ENCODE measurements around the gene ZNF750.

ZNF750 gene

DNA sequence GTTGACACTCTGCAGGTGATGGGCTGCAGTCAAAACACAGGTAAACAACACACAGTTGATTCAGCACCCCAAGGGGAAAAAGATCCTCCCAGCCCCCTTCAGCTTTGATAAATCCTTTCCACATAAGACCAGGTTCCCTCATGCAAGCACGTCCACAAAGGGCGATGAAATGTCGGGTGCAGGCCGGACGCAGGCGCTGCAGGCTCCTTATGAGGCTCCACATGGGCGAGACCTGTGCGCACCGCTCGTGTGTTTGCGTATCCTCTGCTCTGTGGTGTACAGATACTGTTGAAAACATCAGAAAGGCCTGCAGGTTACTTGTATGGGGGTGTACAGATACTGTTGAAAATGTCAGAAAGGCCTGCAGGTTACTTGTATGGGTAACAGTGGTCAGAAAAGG, 14.4 kb upstream of the ZNF750 start:
- no peak for TF ChIP-seq Cebpa-rat (IDR thresholded peaks at IDR 0.05)
- Histone ChIP-seq H3K4me2 (no peak overlapping the region), H3K4me1 (peaks cover 21 to 29% (median 27%) of the 10 kb centered on the region in 10 experiments), H3K4me3 (no peak overlapping the region), H4K20me1 (peaks cover 0 to 38% (median 0%) of the 10 kb centered on the region in 11 experiments; a peak in 5 of 22 replicates), H3K36me3 (peaks cover 0 to 30% (median 18%) of the 10 kb centered on the region in 11 experiments; a peak in 13 of 22 replicates), H3K27ac (no peak overlapping the region), H3K9me3 (replicated peaks in 1 of 11) (peaks cover 0 to 11% (median 0%) of the 10 kb centered on the region in 11 experiments; a peak in 6 of 22 replicates), H3K27me3 (no peaks in the 10 kb centered on the region), H3K9ac (no peak overlapping the region)

DNA sequence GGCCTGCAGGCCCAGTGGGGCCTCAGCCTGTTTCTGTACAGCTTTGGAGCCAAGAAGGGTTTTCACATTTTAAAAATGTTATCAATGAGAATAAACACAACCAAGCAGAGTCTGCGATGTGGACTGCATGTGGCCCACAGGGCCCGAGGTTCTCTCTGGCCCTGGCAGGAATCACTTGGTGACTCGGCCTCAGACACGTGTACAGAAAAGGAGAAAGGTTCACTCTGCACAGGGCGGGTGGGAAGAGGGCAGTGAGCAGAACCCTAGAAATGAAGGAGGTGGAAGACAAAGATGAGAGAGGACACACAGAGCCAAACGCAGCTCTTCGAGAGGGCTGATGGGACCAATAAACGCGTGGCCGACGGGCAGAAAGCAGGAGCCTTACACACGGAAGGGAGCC, 11.6 kb upstream of the ZNF750 start:
- peaks cover 0 to 31% (median 17%) of the 10 kb centered on the region in 11 experiments; a peak in 14 of 22 replicates for H3K36me3 ChIP-seq
- no peak overlapping the region for H3K4me3 ChIP-seq
- no peak for TF ChIP-seq Cebpa-rat (IDR thresholded peaks at IDR 0.05)
- no peak overlapping the region for H3K27ac ChIP-seq
- H4K20me1 ChIP-seq: peaks cover 0 to 50% (median 0%) of the 10 kb centered on the region in 11 experiments; a peak in 5 of 22 replicates
- H3K27me3 ChIP-seq: no peaks in the 10 kb centered on the region
- H3K9ac ChIP-seq: no peak overlapping the region
- H3K4me1 ChIP-seq: peaks cover 9 to 33% (median 28%) of the 10 kb centered on the region in 10 experiments
- H3K4me2 ChIP-seq: no peak overlapping the region
- peaks cover 0 to 11% (median 0%) of the 10 kb centered on the region in 11 experiments; a peak in 6 of 22 replicates for H3K9me3 ChIP-seq (replicated peaks in 1 of 11)

DNA sequence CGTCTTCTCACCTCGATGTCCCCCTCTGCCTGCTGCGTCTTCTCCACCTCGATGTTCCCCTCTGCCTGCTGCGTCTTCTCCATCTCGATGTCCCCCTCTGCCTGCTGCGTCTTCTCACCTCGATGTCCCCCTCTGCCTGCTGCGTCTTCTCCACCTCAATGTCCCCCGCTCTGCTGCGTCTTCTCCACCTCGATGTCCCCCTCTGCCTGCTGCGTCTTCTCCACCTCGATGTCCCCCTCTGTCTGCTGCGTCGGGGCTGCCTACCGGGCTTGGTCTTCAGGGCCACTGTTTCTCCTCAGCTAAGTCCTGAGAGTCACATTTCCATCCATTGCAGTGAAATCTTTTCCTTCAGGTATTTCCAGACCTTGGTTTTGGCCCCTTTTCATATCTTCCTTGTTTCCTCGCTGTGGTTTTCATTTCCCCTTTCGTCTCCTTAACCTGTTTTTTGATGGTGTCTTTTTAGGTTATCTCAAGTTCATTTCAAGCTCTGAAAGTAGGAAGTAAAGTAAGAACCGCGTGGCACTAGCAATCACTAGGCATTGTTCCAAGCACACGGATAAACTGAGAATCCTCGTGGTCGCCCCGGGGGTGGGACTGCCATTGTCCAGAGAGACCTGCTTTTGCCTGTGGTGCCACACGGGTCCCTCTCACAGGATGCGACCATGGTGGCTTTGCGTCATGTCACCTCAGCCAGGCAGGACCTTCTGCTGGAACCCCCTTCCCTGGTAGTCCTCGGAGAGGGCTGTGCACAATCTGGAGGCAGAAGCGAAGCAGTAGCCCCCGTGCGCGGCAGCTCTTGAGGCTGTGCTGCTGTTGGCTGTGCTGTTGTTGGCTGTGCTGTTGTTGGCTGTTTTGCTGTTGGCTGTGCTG, 9.5 kb upstream of the ZNF750 start:
- Histone ChIP-seq H4K20me1 (peaks cover 0 to 56% (median 0%) of the 10 kb centered on the region in 11 experiments; a peak in 7 of 22 replicates), H3K9ac (no peak overlapping the region), H3K27ac (peak overlapping the region in 5 of 11 experiments; percentile 5 to 45 (median 38); a peak in 8 of 22 replicates), H3K4me2 (peak overlapping the region; percentile 52 to 81 (median 73)), H3K4me3 (no peak overlapping the region), H3K36me3 (peaks cover 0 to 27% (median 6%) of the 10 kb centered on the region in 11 experiments; a peak in 10 of 22 replicates), H3K27me3 (no peaks in the 10 kb centered on the region), H3K9me3 (replicated peaks in 1 of 11) (peaks cover 0 to 11% (median 0%) of the 10 kb centered on the region in 11 experiments; a peak in 6 of 22 replicates), H3K4me1 (peaks cover 9 to 34% (median 29%) of the 10 kb centered on the region in 10 experiments)
- no peak for TF ChIP-seq Cebpa-rat (IDR thresholded peaks at IDR 0.05)

DNA sequence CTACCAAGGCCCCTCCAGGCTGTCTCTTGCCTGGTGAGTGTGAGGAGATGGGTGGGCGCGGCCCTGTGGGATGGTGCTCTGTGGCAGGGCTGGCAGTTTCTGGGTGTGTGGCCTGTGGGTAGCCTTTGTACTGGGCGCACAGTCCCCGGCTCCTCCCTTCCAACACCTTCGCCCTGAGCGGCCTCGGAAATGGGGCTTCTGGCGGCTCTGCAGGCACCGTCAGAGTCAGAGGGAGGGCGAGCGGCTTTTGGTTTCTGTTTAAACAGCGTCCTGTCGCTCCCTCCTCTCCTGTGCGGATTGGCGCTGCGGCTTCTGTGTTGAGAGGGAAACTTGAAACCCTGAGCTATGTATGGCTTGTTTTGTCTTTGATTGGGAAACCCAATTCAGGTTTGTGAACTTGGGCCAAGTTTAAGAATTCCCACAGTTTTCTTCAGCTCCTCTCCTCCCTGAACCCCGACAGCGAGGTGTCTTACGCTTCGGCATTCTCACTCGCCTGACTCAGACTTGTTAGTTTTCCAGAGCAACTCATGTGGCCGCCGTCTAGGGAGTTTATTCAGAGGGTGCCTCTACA, 8.3 kb upstream of the ZNF750 start:
- Histone ChIP-seq H3K9ac (no peak overlapping the region), H3K9me3 (replicated peaks in 1 of 11) (peaks cover 0 to 11% (median 0%) of the 10 kb centered on the region in 11 experiments; a peak in 6 of 22 replicates), H4K20me1 (peaks cover 0 to 52% (median 0%) of the 10 kb centered on the region in 11 experiments; a peak in 7 of 22 replicates), H3K27ac (no peak overlapping the region), H3K4me1 (peaks cover 9 to 36% (median 29%) of the 10 kb centered on the region in 10 experiments), H3K36me3 (peaks cover 0 to 22% (median 6%) of the 10 kb centered on the region in 11 experiments; a peak in 8 of 22 replicates), H3K4me2 (peak overlapping the region in 6 of 11 experiments; percentile 1 to 32 (median 18); a peak in 6 of 22 replicates), H3K27me3 (no peaks in the 10 kb centered on the region), H3K4me3 (no peak overlapping the region)
- no peak for TF ChIP-seq Cebpa-rat (IDR thresholded peaks at IDR 0.05)

DNA sequence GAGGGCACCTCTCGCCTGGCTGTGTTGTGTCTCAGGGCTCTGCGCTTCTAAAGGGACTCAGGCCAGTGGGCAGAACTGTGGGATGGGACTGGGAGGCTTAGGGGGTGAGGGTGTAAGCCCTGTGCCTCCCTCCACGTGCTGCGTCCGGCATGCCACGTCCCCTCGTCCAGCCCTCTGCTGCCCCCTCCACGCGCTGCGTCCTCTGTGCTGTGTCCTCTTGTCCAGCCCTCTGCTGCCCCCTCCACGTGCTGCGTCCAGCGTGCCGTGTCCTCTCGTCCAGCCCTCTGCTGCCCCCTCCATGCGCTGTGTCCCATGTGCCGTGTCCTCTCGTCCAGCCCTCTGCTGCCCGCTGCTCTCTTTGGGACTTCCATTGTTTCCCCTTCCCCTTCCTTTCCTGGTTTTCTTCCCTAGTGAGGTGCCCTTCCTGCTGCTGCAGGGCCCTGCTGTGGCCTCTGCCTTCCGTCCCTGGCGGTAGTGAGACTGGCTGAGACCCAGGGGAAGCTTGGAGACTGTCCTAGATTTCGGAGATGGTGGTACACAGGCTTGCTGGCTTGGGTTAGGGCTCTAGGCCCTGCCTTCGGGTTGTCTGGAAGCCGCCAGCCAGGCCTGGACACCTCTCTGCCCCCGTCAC, 6.4 kb upstream of the ZNF750 start:
- no peak overlapping the region for H3K27ac ChIP-seq
- H3K9me3 ChIP-seq (replicated peaks in 1 of 11): peaks cover 0 to 11% (median 0%) of the 10 kb centered on the region in 11 experiments; a peak in 6 of 22 replicates
- no peak overlapping the region for H3K4me2 ChIP-seq
- peaks cover 0 to 22% (median 6%) of the 10 kb centered on the region in 11 experiments; a peak in 8 of 22 replicates for H3K36me3 ChIP-seq
- no peak overlapping the region for H3K9ac ChIP-seq
- H3K4me1 ChIP-seq: peaks cover 9 to 36% (median 29%) of the 10 kb centered on the region in 10 experiments
- peaks cover 0 to 47% (median 0%) of the 10 kb centered on the region in 11 experiments; a peak in 8 of 22 replicates for H4K20me1 ChIP-seq
- TF ChIP-seq Cebpa-rat (IDR thresholded peaks at IDR 0.05): no peak
- no peaks in the 10 kb centered on the region for H3K27me3 ChIP-seq
- no peak overlapping the region for H3K4me3 ChIP-seq

DNA sequence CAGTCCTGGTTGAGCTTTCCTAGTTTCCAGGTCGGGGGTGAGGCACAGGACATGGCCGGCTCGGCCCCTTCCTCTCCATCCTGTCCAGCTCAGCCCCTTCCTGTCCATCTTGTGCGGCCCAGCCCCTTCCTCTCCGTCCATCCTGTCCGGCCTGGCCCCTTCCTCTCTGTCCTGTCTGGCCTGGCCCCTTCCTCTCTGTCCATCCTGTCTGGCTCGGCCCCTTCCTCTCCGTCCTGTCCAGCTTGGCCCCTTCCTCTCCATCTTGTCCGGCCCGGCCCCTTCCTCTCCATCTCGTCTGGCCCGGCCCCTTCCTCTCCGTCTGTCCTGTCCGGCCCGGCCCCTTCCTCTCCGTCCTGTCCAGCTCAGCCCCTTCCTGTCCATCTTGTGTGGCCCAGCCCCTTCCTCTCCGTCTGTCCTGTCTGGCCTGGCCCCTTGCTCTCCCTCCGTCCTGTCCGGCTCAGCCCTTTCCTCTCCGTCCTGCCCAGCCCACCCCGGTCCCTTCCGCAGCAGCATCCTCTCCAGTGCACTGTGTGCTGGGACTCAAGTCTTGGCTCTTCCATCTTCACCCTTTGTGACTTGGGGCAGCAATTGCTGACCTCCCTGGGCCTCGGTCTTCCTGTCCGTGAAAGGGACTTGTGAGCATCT, 5.5 kb upstream of the ZNF750 start:
- no peak overlapping the region for H3K9ac ChIP-seq
- peaks cover 9 to 35% (median 28%) of the 10 kb centered on the region in 10 experiments for H3K4me1 ChIP-seq
- no peak for TF ChIP-seq Cebpa-rat (IDR thresholded peaks at IDR 0.05)
- no peak overlapping the region for H3K27ac ChIP-seq
- peaks cover 0 to 19% (median 1%) of the 10 kb centered on the region in 11 experiments; a peak in 8 of 22 replicates for H3K36me3 ChIP-seq
- H3K27me3 ChIP-seq: no peaks in the 10 kb centered on the region
- peaks cover 0 to 7% (median 0%) of the 10 kb centered on the region in 11 experiments; a peak in 6 of 22 replicates for H3K9me3 ChIP-seq (replicated peaks in 1 of 11)
- H3K4me2 ChIP-seq: no peak overlapping the region
- H4K20me1 ChIP-seq: peaks cover 0 to 47% (median 0%) of the 10 kb centered on the region in 11 experiments; a peak in 8 of 22 replicates
- H3K4me3 ChIP-seq: no peak overlapping the region

DNA sequence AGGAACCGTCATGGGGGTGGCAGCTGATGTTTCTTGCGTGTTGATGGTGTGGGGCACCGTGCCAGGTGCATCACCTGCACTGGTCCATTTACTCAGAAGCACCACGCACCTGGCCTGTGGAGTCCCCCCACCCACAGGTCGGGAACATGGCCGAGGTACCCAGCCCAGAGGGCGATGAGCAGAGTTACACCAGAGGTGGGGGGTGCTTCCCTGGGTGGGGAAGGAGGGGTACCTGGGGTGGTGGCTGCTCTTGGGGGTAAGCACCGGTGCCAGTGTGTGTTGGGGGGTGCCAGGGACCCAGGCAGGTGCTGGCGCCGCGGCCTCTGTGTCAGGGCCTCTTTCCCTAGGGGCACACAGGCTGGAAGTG, 5.0 kb upstream of the ZNF750 start:
- H3K27me3 ChIP-seq: no peaks in the 10 kb centered on the region
- no peak overlapping the region for H3K4me2 ChIP-seq
- H3K4me1 ChIP-seq: peaks cover 8 to 30% (median 23%) of the 10 kb centered on the region in 10 experiments
- peaks cover 0 to 47% (median 0%) of the 10 kb centered on the region in 11 experiments; a peak in 8 of 22 replicates for H4K20me1 ChIP-seq
- no peak for TF ChIP-seq Cebpa-rat (IDR thresholded peaks at IDR 0.05)
- peaks cover 0 to 21% (median 0%) of the 10 kb centered on the region in 11 experiments; a peak in 8 of 22 replicates for H3K36me3 ChIP-seq
- H3K27ac ChIP-seq: no peak overlapping the region
- H3K9me3 ChIP-seq (replicated peaks in 1 of 11): peaks cover 0 to 2% (median 0%) of the 10 kb centered on the region in 11 experiments; a peak in 2 of 22 replicates
- H3K4me3 ChIP-seq: no peak overlapping the region
- no peak overlapping the region for H3K9ac ChIP-seq

Measured in BLaER1 treated with 17β-estradiol and CSF1 and Interleukin-3, amounts not matched to agents 10 nM and 100 nM (cell line).